AG08396 (cell line): ENCODE data around the gene DCLK2.
A peak's percentile ranks its signal among the peaks of the same experiment; 100 is the strongest.

ENCODE experiments used
- DNase-seq: peaks from one replicate; pipeline ENCODE4 v3.0.0; 2012; ENCODE audit warnings: low spot score, mixed read lengths

DCLK2 gene

DNA sequence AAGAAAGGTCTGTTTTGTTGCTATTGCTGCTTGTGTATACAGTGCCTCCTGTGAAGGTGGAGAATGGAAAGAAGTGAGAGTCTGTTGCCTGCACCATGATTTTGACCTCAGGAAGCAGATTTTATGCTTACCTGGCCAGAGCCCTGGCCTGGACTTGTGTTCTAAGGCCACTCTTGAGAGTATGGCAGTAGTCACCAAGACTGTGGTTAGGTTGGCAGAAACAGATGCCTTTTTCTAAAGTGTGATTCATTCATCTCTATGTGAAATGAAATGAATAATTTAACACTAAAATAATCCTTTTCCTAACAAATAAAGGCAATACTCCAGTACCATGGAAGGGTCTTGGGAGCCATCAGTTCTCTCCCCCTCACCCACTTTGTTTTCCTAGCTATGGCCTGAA lies 161.8 kb downstream of the DCLK2 start:
- no peak for DNase-seq

- peak; percentile 67 for DNase-seq
Observed at GRCh38 chr4:150242820-150243458, 164.7 kb downstream of the DCLK2 start.

DNA sequence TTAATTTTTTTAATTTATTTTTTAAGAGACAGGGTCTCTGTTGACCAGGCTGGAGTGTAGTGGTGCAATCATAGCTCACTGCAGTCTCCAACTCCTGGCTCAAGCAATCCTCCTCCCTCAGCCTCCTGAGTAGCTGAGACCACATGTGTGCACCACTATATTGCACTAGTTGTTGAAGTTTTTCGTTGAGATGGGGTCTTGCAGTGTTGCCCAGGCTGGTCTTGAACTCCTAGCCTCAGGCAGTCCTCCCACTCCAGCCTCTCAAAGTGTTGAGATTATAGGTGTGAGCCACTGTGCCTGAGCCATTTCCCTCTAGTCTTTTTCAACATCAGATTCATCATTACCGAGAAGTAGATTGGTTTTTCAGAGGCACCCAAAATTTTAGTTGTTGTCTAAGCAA lies 165.7 kb downstream of the DCLK2 start:
- DNase-seq, result no peak

DNA sequence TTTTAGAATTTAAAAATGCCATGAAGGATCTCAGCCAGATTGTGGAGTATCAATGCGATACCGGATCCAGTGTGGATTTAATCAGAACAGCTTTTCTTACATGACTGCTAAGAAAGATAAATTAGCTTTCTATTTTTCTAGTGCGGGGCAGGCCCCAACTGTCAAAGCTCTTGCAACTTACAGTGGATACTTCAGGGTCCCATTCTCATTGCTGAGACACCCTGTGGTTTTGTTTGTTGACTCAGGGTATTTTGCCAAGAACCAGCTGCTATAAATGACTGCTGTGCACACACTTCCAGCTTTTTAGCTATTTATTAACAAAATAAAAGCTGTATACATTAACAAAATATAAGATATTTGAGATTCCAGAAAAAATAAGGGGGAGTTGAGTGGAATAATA lies 166.4 kb downstream of the DCLK2 start:
- DNase-seq, result peak; percentile 50

DNA sequence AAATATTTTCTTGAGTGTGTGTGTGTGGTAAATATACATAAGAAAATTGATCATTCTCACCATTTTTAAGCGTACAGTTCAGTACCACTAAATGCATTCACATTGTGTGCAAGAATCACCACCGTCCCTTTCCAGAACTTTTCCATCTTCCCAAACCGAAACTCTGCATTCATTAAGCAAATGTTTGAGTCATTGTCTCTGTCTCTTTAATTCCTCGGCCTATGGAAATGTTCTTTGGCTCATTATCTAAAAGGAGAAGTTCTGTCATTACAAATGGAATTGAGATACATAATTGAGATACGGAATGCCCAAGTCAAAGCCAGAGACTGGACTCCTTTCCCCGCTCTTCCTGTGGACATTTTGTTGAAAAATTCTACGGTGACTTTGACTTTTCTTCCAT lies 168.9 kb downstream of the DCLK2 start:
- DNase-seq, result no peak

DNA sequence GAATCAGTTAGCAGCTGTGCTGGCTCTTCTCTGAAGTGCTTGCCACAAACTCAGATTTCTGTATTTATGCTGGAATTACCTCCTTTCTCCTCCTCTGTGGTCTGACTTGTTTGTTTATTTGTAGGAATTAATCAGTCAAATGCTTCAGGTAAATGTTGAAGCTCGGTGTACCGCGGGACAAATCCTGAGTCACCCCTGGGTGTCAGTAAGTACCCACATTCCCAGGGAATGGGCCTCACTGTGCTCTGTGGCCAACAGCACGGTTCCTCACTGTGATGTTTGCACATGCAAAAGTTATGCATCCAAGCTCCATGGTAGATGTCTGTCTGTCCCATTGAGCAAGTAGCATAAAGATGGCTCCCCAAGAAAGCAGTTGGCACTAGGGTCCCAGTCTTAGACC lies 169.9 kb downstream of the DCLK2 start:
- DNase-seq, result no peak

- DNase-seq, result no peak
Observed at GRCh38 chr4:150250293-150250997, 172.2 kb downstream of the DCLK2 start.

DNA sequence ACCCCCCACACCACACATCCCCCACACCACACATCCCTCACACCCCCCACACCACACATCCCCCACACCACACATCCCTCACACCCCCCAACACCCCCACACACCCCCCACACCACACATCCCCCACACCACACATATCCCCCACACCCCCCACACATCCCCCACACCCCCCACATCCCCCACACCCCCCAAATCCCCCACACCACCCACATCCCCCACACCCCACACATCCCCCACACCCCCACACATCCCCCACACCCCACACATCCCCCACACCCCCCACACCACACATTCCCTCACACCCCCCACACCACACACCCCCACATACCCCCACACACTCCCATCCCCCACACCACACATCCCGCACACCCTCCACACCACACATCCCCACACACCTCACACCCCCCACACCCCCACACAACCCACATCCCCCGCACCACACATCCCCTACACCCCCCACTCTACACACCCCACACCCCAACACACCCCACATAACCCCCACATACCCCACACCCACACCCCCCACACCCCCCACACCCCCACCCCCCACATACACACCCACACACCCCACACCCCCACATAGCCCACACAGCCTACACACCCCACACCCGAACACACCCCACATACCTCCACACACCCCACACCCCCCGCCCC lies 172.9 kb downstream of the DCLK2 start:
- DNase-seq, result no peak

- DNase-seq, result no peak
Observed at GRCh38 chr4:150251752-150252190, 173.5 kb downstream of the DCLK2 start.

GRCh38 chr4:150252306-150252705 lies 174.1 kb downstream of the DCLK2 start:
- DNase-seq, result no peak

- no peak for DNase-seq
Observed at GRCh38 chr4:150252741-150253140, 174.5 kb downstream of the DCLK2 start.

GRCh38 chr4:150253416-150253815 lies 175.2 kb downstream of the DCLK2 start:
- no peak for DNase-seq

GRCh38 chr4:150253965-150254630 lies 175.9 kb downstream of the DCLK2 start:
- no peak for DNase-seq

GRCh38 chr4:150255610-150256224 lies 177.5 kb downstream of the DCLK2 start:
- DNase-seq, result no peak

- DNase-seq, result no peak
Observed at GRCh38 chr4:150256225-150256620, 178.0 kb downstream of the DCLK2 start.

- no peak for DNase-seq
Observed at GRCh38 chr4:150256841-150257730, 178.8 kb downstream of the DCLK2 start.

DNA sequence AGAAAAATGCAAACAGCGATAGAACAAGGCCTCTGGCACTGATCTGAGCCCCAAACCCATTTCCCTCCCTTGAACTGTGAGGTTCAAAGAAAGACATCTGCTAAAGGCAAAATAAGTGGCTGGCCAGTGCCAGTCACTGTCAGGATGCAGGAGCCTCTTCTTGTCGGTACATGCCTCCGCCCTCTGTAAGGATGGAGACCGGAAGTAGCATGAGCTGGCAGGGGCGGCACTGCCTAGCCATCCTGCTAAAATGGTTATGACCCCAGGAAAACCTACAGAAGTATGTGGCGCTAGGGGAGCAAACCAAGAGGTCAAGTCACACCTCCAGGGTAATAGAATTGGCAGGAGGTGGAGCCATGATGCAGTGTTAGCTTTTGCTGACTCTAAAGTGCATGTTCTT lies 180.3 kb downstream of the DCLK2 start:
- no peak for DNase-seq

GRCh38 chr4:150259861-150260567 lies 181.8 kb downstream of the DCLK2 start:
- DNase-seq, result no peak

- no peak for DNase-seq
Observed at GRCh38 chr4:150261571-150261970, 183.3 kb downstream of the DCLK2 start.

GRCh38 chr4:150262611-150263010 lies 184.4 kb downstream of the DCLK2 start:
- DNase-seq, result no peak
